Measurements from ENCODE around the gene POLR3B. TPM values are rescaled to one million over a fixed set of nuclear protein-coding genes. Genes with fewer than 3 reads are reported as not detected.

POLR3B gene
- total RNA-seq, 2 experiments from 2014 or later = 14.7 to 17.6 TPM

DNA sequence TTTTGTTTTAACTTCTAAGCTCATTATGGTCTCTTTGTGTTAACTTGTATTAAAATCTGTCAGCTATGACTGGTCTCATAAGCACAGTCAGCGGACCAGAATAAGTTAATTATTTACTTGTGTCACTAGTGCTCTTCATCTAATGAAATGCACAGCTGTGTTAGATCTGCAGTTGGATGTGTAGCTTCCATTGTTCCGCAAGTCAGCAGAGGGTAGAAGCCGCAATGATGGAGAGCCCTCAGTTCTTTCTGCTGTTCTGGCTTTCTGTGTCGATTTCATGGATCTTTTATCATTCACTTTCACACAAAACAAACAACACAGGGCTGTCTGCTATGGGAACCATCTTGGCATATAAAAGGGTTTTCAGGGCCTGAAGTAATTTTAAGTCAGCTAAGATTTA lies 136.0 kb downstream of the POLR3B start:
- Histone ChIP-seq H3K9me3 (ENCODE audit: low read length) (no peaks in the 10 kb centered on the region), H3K27ac (ENCODE audit: low read depth, low read length, poor library complexity, severe bottlenecking) (no peak overlapping the region), H4K20me1 (ENCODE audit: insufficient read depth, low read length) (no peaks in the 10 kb centered on the region), H3K4me1 (ENCODE audit: insufficient read depth, low read length, poor library complexity, severe bottlenecking) (no peaks in the 10 kb centered on the region), H3K4me3 (ENCODE audit: low read depth, low read length, poor library complexity, severe bottlenecking) (no peak overlapping the region), H3K9me2 (ENCODE audit: insufficient read depth, low read length) (no peaks in the 10 kb centered on the region), H2AFZ (ENCODE audit: low read length) (no peak overlapping the region), H3K79me2 (ENCODE audit: insufficient read depth, low read depth, low read length) (no peaks in the 10 kb centered on the region), H3K4me2 (ENCODE audit: low read length) (no peak overlapping the region), H3K36me3 (ENCODE audit: insufficient read depth, low read length) (peaks cover 17% of the 10 kb centered on the region)
- DNase-seq (ENCODE audit: low spot score) = no peak
- POLR2A ChIA-PET = interaction anchor here (0.7 kb wide), 1 partner anchor 266 kb away, joined by 4 read pairs; no protein-coding TSS in a partner anchor
- TF ChIP-seq, protein P1, sequence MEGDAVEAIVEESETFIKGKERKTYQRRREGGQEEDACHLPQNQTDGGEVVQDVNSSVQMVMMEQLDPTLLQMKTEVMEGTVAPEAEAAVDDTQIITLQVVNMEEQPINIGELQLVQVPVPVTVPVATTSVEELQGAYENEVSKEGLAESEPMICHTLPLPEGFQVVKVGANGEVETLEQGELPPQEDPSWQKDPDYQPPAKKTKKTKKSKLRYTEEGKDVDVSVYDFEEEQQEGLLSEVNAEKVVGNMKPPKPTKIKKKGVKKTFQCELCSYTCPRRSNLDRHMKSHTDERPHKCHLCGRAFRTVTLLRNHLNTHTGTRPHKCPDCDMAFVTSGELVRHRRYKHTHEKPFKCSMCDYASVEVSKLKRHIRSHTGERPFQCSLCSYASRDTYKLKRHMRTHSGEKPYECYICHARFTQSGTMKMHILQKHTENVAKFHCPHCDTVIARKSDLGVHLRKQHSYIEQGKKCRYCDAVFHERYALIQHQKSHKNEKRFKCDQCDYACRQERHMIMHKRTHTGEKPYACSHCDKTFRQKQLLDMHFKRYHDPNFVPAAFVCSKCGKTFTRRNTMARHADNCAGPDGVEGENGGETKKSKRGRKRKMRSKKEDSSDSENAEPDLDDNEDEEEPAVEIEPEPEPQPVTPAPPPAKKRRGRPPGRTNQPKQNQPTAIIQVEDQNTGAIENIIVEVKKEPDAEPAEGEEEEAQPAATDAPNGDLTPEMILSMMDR (conservative IDR thresholded peaks at IDR 0.05; ENCODE audit: low read length) = no peak
- intact Hi-C loops (cut with micrococcal nuclease; ENCODE audit: unreplicated experiment) = no loop called here
- BruUV-seq (replicated peaks) = no TSS peak
- CTCF ChIA-PET (ENCODE audit: unreplicated experiment) = no interaction called here

DNA sequence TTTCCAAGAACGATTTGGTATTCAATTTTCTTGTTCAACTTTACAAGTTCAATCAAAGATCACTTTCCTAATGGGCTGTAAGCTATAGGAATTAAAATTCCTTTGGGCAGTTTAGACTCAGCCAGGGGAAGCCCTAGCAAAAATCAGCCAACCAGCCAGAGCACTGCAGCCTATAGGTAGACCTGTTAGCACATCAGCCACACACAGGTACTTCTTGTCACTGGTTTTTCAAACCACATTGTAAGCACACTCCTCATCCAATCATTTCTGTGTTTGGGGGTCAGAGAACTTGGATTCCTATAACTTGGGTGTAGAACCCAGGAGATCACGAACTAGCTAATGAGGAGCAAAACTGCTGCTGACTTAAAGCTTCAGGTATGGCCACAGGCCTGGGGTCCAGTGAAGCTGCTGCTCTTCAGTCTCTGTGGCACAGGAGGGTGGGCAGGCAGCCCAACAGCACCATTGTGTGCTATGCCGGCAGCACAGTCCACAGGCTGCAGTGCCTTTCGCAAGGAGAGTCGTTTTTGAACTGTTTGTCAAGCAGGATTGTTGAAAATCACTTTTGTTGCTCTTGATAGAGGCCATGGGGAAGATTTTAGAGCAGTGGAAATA lies 137.9 kb downstream of the POLR3B start:
- Histone ChIP-seq H3K79me2 (ENCODE audit: insufficient read depth, low read depth, low read length) (no peaks in the 10 kb centered on the region), H3K36me3 (ENCODE audit: insufficient read depth, low read length) (peaks cover 27% of the 10 kb centered on the region), H3K27ac (ENCODE audit: low read depth, low read length, poor library complexity, severe bottlenecking) (no peak overlapping the region), H4K20me1 (ENCODE audit: insufficient read depth, low read length) (no peaks in the 10 kb centered on the region), H3K4me2 (ENCODE audit: low read length) (no peak overlapping the region), H3K4me3 (ENCODE audit: low read depth, low read length, poor library complexity, severe bottlenecking) (no peak overlapping the region), H3K9me2 (ENCODE audit: insufficient read depth, low read length) (no peaks in the 10 kb centered on the region), H3K9me3 (ENCODE audit: low read length) (no peaks in the 10 kb centered on the region), H2AFZ (ENCODE audit: low read length) (no peak overlapping the region), H3K4me1 (ENCODE audit: insufficient read depth, low read length, poor library complexity, severe bottlenecking) (no peaks in the 10 kb centered on the region)
- CTCF ChIA-PET (ENCODE audit: unreplicated experiment) = no interaction called here
- TF ChIP-seq, protein P1 (conservative IDR thresholded peaks at IDR 0.05; ENCODE audit: low read length) = no peak
- no peak for TF ChIP-seq EZH2phosphoT487 (IDR thresholded peaks at IDR 0.05; ENCODE audit: borderline replicate concordance, low read depth, low read length)
- POLR2A ChIA-PET = no interaction called here
- BruUV-seq (replicated peaks) = no TSS peak
- no peak for DNase-seq (ENCODE audit: low spot score)
- intact Hi-C loops (cut with micrococcal nuclease; ENCODE audit: unreplicated experiment) = no loop called here

DNA sequence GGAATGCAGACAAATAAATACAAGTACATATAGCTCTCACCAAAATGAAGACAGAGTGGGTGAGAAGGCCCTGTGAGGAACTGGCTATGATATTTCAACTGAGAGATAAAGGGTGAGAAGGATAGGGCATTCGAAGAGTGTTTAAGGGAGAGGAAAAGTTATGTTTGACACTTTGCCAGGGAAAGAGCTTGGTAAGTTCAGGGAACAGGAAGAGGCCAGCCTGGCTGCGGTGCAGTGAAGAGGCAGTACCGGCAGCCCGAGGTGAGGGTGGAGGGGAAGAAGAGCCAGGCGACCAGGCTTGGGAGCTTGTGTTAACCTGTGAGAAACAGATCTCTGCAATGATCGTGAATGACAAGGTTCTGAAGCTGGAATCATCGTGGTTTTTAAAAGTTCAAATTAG lies 140.5 kb downstream of the POLR3B start:
- H3K4me3 ChIP-seq (ENCODE audit: low read depth, low read length, poor library complexity, severe bottlenecking) = no peak overlapping the region

More for the DNA sequence above, 140.5 kb downstream of the POLR3B start:
- no peak overlapping the region for H3K4me2 ChIP-seq (ENCODE audit: low read length)
- peaks cover 46% of the 10 kb centered on the region for H3K36me3 ChIP-seq (ENCODE audit: insufficient read depth, low read length)
- POLR2A ChIA-PET = interaction anchor here (0.7 kb wide), 1 partner anchor 12 kb away, joined by 3 read pairs; no protein-coding TSS in a partner anchor
- no peaks in the 10 kb centered on the region for H3K79me2 ChIP-seq (ENCODE audit: insufficient read depth, low read depth, low read length)
- no peak overlapping the region for H3K27ac ChIP-seq (ENCODE audit: low read depth, low read length, poor library complexity, severe bottlenecking)
- H3K9me3 ChIP-seq (ENCODE audit: low read length) = no peaks in the 10 kb centered on the region
- TF ChIP-seq EZH2phosphoT487 (IDR thresholded peaks at IDR 0.05; ENCODE audit: borderline replicate concordance, low read depth, low read length) = no peak
- TF ChIP-seq, protein P1 (conservative IDR thresholded peaks at IDR 0.05; ENCODE audit: low read length) = no peak
- no peaks in the 10 kb centered on the region for H3K4me1 ChIP-seq (ENCODE audit: insufficient read depth, low read length, poor library complexity, severe bottlenecking)
- H2AFZ ChIP-seq (ENCODE audit: low read length) = no peak overlapping the region
- no peak for DNase-seq (ENCODE audit: low spot score)
- intact Hi-C loops (cut with micrococcal nuclease; ENCODE audit: unreplicated experiment) = no loop called here
- no peaks in the 10 kb centered on the region for H4K20me1 ChIP-seq (ENCODE audit: insufficient read depth, low read length)
- no peaks in the 10 kb centered on the region for H3K9me2 ChIP-seq (ENCODE audit: insufficient read depth, low read length)
- CTCF ChIA-PET (ENCODE audit: unreplicated experiment) = no interaction called here
- BruUV-seq (replicated peaks) = no TSS peak

All from OCI-LY7 (cell line).